IPS DF 4.7 (cell line): ENCODE data around the gene ZBTB45.

ENCODE experiments used
- DNase-seq: peaks from one replicate; pipeline ENCODE4 v3.0.0-alpha.2; 2013; ENCODE audit warnings: low spot score; ENCODE audit errors: extremely low read depth

ZBTB45 gene

GRCh38 chr19:58538257-58539168, 18.9 kb upstream of the ZBTB45 start:
- no peak for DNase-seq

- no peak for DNase-seq
These were observed 17.5 kb upstream of the ZBTB45 start for GRCh38 chr19:58536852-58537798.

GRCh38 chr19:58535857-58536256, 16.2 kb upstream of the ZBTB45 start:
- DNase-seq, result no peak

- DNase-seq, result no peak
These were observed 11.6 kb upstream of the ZBTB45 start for GRCh38 chr19:58531034-58531840.

GRCh38 chr19:58529405-58529804, 9.8 kb upstream of the ZBTB45 start:
- no peak for DNase-seq

- no peak for DNase-seq
These were observed 3.1 kb upstream of the ZBTB45 start for GRCh38 chr19:58522709-58523108.

GRCh38 chr19:58521651-58522050, 2.0 kb upstream of the ZBTB45 start:
- DNase-seq, result no peak

GRCh38 chr19:58520257-58520599, 618 bp upstream of the ZBTB45 start:
- DNase-seq, result no peak

- no peak for DNase-seq
These were observed 589 bp downstream of the ZBTB45 start for GRCh38 chr19:58519087-58519354.

- no peak for DNase-seq
These were observed 1.1 kb downstream of the ZBTB45 start for GRCh38 chr19:58518256-58519086.

GRCh38 chr19:58516964-58517833, 2.4 kb downstream of the ZBTB45 start:
- no peak for DNase-seq

- no peak for DNase-seq
These were observed 3.3 kb downstream of the ZBTB45 start for GRCh38 chr19:58516246-58516836.

- no peak for DNase-seq
These were observed 4.4 kb downstream of the ZBTB45 start for GRCh38 chr19:58515259-58515658.

GRCh38 chr19:58514564-58515022, 5.0 kb downstream of the ZBTB45 start:
- no peak for DNase-seq

GRCh38 chr19:58513694-58514563, 5.7 kb downstream of the ZBTB45 start:
- peak; percentile 53 for DNase-seq

- DNase-seq, result no peak
These were observed 6.4 kb downstream of the ZBTB45 start for GRCh38 chr19:58513213-58513693.

GRCh38 chr19:58511353-58512208, 8.0 kb downstream of the ZBTB45 start, which contains the start of gene SLC27A5:
TSS of gene SLC27A5 (minus strand) at chr19:58511992. CDS start at chr19:58511955, 37 bp downstream.
- DNase-seq, result no peak
